GM12872 (cell line): Measurements from ENCODE around the gene IGFL4.

ENCODE experiments used
- CTCF ChIP-seq: IDR thresholded peaks from 3 replicates; pipeline ENCODE4 v1.5.1; 2011; ENCODE audit warnings: low read depth, mild to moderate bottlenecking, low read length, moderate library complexity; ENCODE audit not compliant: insufficient read depth

Gene IGFL4

GRCh38 chr19:46040952-46041500 lies at the start of gene IGFL4:
Gene IGFL4 (minus strand): TSS chr19:46041002. CDS start chr19:46040962, 40 bp downstream.
- TF ChIP-seq CTCF = no peak

- TF ChIP-seq CTCF = no peak
Observed at GRCh38 chr19:46090444-46090843, 49.6 kb upstream of the IGFL4 start.

- no peak for TF ChIP-seq CTCF
Observed at GRCh38 chr19:46089432-46089831, 48.6 kb upstream of the IGFL4 start.

- TF ChIP-seq CTCF = no peak
Observed at GRCh38 chr19:46088101-46088500, 47.3 kb upstream of the IGFL4 start.

- TF ChIP-seq CTCF = no peak
Observed at GRCh38 chr19:46085888-46086287, 45.1 kb upstream of the IGFL4 start.

GRCh38 chr19:46082728-46083050 lies 41.9 kb upstream of the IGFL4 start:
- TF ChIP-seq CTCF = no peak

- TF ChIP-seq CTCF = peak; percentile 77
Observed at GRCh38 chr19:46081928-46082727, 41.3 kb upstream of the IGFL4 start.
